Activated gamma-delta T cell treated with Interleukin-2 at 50 U/mL for 16 hours (primary cell): ENCODE results near the gene USP10.

ENCODE experiments used
- DNase-seq: peaks from one replicate; pipeline ENCODE4 v3.0.0-alpha.2; 2020

Gene USP10

DNA sequence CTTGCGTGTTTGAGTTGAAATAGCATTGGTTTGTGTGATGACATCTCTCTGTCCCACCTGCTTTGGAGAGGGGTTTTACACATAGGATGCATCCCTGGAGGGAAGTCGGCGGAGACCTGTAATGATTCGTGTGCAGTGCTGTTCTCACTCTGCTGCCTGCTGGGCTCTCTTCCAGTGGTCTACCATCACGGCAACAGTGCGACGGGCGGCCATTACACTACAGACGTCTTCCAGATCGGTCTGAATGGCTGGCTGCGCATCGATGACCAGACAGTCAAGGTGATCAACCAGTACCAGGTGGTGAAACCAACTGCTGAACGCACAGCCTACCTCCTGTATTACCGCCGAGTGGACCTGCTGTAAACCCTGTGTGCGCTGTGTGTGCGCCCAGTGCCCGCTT lies 78.9 kb downstream of the USP10 start:
- no peak for DNase-seq

DNA sequence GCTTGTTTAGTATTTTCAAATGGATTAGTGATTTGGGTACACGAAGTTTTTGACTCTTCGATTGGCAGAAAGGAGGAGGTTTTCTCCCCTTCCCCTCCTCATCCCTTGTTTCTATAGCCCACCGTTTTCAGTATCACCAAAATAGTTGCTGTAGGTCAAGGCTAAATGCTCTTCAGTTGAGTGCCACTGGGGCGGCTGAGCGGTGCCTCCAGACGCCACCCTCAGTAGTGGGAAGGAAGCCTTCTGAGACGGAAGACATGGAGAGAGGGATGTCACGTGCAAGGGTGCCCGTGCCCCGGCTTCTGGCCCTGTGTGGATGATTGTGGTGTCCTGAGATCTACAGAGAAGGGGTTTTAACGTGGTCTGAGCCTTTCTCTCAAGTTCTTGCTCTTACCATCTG lies 80.3 kb downstream of the USP10 start:
- DNase-seq, result no peak

DNA sequence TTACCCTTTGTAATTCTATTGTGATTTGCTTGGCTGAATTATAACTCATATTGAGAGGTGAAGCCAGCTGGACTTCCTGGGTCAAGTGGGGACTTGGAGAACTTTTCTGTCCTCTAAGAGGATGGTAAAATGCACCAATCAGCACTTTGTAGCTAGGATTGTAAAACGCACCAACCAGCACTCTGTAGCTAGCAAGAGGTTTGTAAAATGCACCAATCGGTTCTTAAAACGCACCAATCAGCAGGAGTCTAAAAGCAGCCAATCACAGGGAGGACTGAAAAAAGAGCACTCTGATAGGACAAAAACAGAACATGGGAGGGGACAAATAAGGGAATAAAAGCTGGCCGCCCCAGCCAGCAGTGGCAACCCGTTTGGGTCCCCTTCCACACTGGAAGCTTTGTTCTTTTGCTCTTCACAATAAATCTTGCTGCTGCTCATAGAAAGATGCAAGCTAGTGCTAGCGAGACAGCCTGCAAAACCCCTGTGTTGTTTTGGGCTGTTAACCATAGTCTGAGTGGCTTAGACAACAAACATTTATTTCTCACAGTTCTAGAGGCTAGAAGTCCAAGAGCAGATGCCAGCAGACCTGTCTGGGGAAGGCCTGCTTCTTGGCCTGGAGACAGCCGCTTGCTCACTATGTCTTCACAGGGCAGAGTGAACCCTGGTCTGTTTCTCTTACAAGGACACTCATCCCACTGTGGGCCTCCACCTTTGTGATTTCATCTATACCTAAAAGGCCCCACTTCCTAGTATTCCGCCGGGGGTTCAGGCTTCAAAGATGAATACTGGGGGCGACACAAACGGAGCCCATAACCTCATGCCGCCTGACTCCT lies 81.0 kb downstream of the USP10 start:
- no peak for DNase-seq

DNA sequence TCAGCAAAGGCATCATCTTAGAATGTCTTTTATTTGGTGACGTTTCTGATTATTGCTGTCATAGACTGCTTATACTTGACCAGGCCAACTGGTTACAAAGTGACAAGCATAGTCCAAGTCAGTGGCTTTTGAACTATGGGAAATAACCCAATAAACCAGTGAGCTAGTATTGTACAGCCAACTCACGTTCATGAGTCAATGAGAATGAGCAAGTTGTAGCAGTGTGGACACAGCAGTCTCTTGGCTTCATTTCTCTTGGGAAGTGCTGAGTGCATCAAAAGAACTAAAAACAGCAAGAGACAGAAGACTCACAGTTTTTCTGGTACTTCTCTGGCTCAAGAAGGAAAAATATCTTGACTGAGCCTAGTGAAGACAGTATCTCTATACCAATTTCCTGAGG lies 83.0 kb downstream of the USP10 start:
- no peak for DNase-seq

DNA sequence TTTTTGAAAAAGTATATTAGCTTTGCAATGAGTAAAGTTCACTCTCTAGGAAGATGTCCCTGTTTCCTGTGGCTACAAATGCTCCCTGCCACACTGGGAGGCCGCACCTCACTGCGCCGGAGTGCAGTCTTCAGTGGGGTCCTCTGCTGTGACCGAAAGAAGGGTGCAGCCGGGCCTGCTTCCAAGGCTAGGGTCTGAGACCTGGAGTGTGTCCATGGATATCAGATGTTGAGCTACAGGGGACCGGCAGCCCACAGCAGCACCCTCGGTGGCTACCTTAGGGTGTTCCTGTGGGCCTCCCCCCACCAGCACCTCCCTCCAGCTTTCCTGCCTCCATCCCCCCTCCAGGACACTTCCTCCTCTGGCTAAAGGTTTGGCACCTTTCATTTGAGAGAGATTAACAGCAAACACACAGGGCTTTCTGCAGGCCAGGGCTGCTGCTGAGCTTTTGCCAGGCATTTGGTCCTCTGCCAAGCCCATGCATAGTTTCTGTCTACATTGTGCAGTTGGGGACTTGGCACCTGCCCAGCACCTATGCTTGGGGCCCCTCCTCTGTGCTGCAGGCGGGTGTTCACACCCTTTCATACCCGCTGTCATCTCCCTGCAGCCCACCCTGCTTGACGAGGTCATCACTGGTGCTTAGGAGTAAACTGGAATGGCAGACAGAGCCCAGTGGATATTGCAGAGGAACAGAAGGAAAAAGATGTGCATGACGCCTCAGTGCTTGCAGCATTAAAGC lies 86.2 kb downstream of the USP10 start:
- DNase-seq, result no peak

DNA sequence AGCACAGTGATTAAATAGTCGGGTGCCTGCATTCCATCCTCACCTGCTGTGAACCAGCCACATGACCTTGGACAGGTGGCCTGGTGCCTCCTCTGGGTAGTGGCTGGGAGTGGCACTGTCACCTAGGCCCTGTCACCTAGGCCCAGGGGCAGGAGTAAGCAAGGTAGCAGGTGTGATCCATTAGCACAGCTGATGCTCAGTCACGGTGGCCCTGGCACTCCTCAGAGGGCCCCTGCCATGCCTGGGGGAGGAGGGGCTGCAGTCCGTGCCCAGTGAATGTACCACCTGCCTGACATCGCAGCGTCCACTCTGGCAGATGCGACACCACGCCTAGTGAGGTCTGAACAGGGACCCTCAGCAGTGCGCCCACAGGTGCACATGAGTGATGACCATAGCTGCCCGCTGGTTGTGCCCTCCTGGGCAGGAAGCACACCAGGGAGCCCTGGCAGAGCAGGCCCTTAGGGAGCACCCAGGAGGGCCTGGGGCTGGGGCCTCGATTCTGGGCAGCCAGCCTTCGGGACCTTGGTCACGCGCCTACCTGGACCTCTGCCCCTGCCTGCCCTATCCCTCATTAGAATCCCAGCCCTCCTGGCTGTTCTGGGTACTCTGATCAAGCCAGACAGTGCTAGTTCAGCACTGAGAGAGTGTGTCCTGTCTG lies 86.9 kb downstream of the USP10 start:
- no peak for DNase-seq

DNA sequence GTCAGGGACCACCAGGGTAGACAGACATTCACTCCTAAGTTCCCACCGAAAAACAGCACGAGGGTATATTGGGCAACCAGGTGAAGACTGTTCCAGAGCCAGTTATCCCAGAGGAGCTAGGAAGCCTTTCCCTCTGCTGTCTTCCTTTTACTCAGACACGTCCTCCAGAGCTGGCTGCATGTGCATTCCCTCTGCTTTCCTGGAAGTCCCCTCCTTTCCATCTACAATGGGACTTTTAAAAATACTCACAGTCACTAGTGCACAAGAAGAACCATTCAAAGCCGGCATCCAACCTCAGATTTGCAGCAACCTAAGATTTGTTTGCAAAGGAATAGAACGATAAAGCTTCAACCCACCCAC lies 87.4 kb downstream of the USP10 start:
- DNase-seq, result no peak

DNA sequence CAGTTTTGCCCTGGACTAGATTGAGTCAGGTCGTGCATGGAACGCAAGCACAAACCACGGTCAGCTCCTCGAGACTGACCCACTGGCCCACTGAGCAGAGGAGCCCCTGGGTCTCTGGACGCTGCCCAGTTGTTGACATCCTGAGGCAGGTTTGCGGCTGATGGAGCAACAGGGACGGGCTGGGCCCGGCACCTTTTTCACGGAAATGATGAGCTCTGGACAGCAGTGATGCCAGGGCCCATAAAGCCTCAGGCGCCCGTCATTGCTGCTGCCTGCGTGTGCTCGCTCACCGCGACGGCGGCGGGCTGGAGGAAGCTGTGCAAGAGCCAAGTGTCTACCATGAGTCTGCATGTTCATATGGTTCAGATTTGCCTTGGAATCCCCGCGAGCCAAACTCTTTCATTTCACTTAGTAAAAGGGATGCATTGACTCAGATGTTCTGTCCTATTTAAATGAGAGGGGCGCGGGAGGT lies 89.2 kb downstream of the USP10 start:
- DNase-seq, result no peak

DNA sequence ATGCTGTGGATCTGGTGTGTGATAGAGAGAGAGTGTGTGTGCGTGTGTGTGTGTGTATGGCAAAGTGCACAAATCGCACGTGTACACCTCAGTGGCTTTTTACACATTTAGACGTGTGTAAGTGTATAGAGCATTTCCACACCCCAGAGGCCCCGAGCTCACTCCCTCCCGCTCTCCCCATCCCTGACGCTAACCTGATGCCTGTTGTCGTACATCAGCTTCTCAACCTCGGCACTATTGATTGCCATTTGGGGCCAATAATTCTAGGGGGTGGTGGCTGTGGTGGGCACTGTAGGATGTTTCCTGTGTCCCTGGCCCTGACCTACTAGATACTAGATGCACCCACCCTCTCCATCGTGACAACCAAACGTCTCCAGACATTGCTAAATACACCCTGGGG lies 89.6 kb downstream of the USP10 start:
- DNase-seq, result no peak

DNA sequence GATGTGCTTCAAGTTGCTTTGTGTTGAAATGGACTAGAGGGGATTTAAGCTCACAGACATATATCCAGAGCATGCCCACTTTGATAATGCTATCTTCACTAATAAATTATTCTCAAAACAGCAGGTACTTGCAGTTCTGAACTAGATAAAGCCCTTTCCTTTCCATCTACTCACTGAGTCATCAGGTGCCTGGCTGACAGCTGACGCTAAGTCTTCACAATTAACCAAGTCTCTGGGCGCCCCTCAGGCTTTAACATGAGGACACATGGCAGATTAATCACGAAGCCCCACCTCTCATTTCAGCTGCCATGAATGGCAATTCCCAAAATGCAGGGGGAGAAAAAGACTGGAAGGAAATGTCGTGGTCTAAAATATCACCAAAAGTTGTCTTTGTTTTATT lies 90.5 kb downstream of the USP10 start:
- DNase-seq, result no peak

DNA sequence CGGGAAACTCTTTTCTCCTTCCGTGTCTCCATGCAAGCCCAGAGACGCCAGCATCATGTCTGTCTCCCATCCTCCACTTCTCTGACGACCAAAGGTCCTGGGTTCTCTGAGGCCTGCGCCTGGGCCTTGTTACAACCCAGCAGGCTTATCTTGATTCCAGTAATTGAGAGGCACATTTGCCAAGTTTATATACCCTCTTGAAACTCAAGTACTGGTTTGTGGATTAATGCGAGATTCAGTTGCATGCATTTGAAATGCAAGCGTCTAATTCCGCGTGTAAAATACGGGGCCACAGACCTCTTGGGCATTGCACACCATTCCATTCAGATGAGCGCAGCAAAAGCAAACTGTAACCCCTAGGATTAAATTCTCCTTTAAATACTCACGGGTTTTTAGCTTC lies 91.3 kb downstream of the USP10 start:
- DNase-seq, result no peak

DNA sequence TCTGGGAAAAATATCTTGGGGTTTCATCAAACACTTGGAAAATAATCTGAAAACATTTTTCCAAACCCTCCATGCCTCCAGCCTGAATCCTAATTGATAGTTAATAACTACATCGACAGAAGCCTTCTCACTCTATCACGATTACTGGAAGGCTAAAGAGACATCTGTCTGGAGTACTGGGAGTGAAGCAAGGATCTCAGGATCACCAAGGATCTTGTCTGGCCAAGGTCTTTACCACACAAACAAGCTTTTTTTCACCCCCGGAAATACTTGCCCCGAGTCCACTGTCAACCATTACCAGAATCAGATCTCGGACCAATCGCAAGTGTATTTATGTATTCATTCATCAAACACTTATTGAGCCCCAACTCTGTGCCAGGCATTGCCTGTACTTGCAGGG lies 91.7 kb downstream of the USP10 start:
- DNase-seq, result no peak

DNA sequence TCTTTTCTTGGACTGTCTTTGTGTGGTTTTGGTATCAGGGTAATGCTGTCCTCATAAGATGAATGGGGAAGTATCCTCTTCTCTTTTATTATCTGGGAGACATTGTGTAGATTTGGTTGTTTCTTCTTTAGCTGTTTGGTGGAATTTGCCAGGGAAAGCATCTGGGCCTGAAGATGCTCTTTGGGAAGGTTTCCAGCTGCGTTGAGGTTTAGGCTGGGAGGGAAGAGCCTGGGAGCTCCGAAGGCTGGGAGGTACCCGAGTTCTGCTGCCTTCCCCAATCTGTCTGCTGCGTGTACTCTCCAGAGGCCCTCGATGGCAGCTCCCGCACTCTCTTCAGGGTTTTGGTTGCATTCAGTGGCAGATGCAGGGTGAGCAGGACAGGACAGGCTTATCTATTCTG lies 94.4 kb downstream of the USP10 start:
- DNase-seq, result no peak

DNA sequence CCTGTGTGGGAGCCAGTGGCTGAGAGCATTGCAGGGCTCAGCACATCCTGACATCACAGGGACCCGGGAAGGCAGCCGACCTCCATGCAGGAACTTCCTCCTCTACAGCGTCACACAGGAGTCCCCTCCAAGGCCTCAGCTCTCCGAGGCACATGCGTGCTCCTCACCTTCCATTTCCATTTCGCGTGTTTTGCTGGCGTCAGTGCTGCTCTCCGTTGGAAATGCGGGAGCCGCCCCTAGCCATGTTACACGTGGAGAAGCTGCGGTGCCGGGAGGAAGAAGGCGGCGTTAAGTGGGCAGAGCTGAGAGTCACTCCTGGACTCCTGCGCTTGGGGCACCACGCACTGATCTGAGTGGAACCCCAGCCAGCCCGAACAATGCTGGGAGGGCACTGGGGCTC lies 94.8 kb downstream of the USP10 start:
- DNase-seq, result no peak

DNA sequence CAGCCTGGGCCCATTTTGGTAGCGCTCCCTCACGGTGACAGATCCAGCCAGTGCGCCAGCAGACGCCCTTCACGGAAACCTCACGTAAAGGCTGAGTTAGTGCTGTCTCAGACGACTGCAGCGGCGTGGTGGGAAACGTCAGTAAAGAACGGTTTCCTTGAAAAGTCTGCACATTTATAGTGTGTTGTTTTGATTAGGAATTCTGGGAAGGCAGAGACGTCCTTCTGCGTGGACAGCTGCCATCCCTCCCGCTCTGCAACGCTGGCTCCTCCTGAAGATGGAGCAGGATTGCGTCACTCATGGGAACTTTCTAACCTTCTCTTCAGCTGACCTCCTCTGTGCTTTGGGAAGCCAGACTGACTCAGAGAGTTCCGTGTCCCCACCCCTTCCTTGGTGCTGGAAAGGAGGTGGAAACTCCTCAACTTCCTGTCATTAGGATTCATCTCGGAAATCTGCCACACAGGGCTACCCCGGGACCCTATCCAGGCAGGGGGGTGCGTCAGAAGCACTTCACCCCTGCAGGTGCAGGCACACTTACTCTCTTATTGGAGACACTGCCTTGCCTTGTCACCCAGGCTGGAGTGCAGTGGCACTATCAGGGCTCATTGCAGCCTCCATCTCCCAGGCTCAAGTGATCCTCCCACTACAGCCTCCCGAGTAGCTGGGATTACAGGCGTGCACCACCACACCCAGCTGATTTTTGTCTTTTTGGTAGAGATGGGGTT lies 95.7 kb downstream of the USP10 start:
- no peak for DNase-seq

DNA sequence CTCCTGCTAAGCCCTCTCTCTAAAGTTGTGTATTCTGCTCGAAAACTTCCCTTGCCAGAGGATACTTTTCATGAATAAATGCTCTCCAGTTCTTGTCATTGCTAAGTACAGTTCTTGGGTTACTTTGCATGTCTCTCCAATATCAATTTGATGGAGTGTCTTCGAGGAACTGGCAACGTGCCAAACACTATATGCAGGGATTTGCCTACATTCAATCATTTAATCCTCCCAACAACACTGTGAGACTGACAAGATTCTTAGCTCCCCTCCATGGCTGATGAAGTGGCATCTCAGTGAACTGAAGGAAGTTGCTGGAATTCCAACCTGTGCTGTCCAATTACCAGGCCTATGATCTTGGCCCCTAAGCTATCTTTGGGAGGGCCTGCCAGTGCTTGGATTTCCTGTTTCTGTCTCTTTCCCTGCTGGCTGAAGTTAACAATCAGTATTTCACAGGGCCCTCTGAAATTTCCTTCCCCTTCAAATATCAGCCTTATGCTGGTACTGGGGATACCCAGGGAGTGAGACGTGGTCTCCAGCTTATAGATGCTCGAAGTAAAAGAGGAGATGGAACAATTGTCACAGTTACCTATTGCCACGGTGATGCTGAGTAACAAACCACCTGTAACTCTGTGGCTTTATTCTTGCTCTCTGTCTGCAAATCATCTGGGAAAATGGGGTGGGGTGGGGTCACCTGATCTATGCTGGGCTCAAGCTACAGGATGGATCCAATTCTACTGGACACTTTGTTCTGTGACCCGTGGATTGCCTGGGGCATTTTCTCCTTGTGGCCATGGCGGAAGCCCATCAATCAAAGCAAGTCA lies 100.6 kb downstream of the USP10 start:
- no peak for DNase-seq

DNA sequence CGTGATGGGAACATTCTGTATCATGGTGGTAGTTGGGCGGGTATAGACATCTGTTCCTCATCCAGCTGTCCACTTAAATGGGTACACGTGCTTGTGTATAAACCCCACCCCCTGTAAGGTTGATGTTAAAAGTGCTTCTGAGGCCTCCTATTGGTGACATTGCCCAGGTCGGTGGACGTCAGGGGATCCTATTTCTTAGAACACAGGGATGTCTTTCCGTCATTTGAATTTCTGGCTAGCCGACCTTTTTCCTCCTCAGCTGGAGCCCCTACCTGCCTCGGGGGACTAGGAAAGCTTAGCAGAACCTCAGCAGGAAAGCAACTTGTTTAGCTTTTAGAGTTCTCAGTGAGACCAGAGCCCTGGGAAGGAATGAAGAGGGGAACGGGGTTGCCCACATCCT lies 103.3 kb downstream of the USP10 start:
- no peak for DNase-seq

DNA sequence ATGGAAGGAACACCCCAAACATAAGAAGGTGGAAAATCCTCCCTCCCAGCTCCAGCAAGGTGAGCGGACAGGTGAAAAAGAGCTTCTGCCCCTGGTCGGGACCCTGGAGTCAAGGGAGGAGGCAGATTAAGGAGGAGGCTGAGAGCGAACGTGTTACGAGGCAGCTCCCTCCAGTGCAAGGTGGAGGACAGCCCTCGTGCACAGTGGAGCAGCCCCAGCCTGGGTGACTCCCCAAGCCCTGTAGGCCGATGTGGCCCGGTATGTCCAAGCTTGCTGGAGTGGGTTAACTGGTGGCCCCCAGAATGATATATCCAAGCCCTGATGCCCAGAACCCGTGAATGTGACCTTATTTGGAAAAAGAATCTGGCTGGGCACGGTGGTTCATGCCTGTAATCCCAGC lies 104.5 kb downstream of the USP10 start:
- no peak for DNase-seq

DNA sequence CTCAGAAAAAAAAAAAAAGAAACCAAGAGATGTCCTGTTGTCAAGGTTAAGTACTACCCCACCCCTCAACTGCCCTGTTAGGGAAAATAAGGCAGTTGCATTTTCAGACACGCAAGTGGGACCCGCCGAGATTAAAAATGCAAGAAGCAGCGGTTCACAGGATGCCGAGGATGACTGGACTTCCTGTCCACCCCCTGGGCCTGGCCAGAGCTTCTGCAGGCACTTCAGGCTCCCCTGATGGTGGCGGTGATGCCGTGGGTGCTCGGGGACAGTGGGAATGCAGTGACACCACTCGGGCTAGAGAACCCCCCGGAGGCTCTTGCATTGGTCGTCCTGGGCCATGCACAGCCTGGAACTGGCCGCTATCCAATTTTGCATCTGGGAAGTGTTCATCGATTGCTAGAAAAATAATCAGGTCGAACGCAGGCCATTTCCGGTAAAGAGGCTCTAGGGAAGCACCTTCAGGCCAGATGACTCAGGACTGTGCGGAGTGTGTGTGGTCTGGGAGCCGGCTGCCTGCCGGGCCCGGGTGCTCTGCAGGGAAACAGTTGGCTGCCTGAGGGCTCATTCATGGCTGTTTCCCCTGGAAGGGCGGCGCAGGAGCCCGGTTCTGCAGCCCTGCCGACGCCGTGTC lies 106.6 kb downstream of the USP10 start:
- DNase-seq, result no peak

DNA sequence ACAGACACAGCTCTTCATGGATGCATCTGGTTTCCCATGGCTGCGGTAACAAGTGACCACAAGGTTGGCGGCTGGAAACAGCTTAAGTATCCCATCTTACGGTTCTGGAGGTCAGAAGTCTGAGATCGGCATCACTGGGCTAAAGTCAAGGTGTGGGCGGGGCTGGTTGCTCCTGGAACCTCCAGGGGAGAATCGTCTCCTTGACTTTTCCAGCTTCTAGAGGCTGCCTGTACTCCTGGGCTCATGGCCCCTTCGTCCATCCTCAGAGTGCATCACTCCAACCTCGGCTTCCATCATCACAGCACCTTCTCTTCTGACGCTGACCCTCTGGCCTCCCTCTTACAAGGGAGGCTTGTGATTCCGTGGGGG lies 107.1 kb downstream of the USP10 start:
- DNase-seq, result no peak

DNA sequence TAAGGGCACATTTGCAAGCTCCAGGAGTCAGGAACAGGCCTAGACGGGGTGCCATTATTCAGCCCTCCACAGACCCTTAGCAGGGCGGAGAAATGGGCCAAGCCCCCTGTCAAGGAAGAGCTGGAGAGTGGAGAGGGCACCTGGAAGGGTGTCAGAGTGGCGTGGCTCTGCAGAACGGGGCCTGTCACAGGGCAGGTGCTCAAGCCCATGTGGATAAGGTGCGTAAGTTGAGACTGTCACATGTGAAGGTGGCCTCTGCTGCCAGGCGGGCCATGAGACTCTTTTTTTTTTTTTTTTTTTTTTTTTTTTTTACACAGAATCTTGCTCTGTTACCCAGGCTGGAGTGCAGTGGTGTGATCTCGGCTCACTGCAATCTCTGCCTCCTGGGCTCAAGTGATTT lies 108.0 kb downstream of the USP10 start:
- DNase-seq, result no peak

DNA sequence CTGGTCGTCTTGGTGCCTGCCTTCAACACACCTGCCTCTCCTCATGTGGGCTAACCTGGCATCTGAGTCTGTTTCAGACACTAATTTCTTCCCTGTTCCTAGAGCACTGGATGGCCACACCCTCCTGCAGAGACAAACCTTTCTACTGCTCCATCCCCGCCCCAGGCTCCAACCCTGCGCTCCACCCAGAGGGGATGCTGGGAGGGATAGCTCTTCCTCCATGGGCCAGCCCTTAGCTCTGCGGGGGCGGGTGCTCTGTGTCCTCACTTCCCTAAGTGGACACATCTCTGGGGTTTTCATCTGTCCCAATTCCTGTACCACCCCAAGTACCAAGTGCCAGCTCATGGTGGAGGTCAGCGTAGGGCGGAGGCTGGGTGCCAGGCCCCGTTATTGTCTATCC lies 109.0 kb downstream of the USP10 start:
- no peak for DNase-seq
